Astrocyte (in vitro differentiated cells and primary cell): ENCODE results near the gene PHF10.

Source experiments
- EZH2 ChIP-seq: IDR thresholded peaks from 2 replicates; pipeline ENCODE4 v1.6.1; 2012; ENCODE audit warnings: mild to moderate bottlenecking, low read length, inconsistent platforms; ENCODE audit not compliant: insufficient read depth
- TF ChIP-seq, protein P1 (sequence below): IDR thresholded peaks from 2 replicates; pipeline ENCODE4 v1.5.1; 2011; ENCODE audit warnings: low read depth, mild to moderate bottlenecking, inconsistent platforms, low read length, moderate library complexity; ENCODE audit not compliant: insufficient read depth

DNA sequence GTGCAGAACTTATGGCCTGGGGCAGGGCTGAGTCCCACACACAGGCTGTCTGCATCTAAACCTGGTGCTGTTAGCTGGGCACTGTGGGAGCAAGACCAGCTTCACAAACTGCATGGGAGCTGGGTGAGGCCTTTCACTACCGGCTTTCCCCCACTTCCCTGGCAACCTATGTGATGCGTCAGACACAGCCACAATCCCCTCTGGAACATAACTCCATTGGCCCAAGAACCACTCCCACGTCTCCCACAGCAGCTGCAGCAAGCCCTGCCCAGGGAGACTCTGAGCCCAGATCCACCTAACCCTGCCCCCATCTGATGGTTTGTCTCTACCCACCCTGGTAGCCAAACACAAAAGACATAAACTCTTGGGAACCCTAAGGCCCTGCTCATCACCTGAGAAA, 31.8 kb downstream of the PHF10 start:
- TF ChIP-seq, protein P1, sequence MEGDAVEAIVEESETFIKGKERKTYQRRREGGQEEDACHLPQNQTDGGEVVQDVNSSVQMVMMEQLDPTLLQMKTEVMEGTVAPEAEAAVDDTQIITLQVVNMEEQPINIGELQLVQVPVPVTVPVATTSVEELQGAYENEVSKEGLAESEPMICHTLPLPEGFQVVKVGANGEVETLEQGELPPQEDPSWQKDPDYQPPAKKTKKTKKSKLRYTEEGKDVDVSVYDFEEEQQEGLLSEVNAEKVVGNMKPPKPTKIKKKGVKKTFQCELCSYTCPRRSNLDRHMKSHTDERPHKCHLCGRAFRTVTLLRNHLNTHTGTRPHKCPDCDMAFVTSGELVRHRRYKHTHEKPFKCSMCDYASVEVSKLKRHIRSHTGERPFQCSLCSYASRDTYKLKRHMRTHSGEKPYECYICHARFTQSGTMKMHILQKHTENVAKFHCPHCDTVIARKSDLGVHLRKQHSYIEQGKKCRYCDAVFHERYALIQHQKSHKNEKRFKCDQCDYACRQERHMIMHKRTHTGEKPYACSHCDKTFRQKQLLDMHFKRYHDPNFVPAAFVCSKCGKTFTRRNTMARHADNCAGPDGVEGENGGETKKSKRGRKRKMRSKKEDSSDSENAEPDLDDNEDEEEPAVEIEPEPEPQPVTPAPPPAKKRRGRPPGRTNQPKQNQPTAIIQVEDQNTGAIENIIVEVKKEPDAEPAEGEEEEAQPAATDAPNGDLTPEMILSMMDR, result no peak
- no peak for TF ChIP-seq EZH2
